Loucy (cell line): ENCODE measurements around the gene TSSC4.

Source experiments
- EZH2phosphoT487 ChIP-seq: fragments of 200-600 bp; IDR thresholded peaks from 2 replicates; pipeline ENCODE4 v1.6.1; 2018; ENCODE audit warnings: antibody characterized with exemption, mild to moderate bottlenecking, moderate library complexity, borderline replicate concordance
- TF ChIP-seq, protein P1 (sequence below): fragments of 200-600 bp; sonication (generic); conservative IDR thresholded peaks from 2 replicates; pipeline ENCODE4 v1.5.1; 2014; ENCODE audit warnings: mild to moderate bottlenecking, antibody characterized with exemption, low read length

DNA sequence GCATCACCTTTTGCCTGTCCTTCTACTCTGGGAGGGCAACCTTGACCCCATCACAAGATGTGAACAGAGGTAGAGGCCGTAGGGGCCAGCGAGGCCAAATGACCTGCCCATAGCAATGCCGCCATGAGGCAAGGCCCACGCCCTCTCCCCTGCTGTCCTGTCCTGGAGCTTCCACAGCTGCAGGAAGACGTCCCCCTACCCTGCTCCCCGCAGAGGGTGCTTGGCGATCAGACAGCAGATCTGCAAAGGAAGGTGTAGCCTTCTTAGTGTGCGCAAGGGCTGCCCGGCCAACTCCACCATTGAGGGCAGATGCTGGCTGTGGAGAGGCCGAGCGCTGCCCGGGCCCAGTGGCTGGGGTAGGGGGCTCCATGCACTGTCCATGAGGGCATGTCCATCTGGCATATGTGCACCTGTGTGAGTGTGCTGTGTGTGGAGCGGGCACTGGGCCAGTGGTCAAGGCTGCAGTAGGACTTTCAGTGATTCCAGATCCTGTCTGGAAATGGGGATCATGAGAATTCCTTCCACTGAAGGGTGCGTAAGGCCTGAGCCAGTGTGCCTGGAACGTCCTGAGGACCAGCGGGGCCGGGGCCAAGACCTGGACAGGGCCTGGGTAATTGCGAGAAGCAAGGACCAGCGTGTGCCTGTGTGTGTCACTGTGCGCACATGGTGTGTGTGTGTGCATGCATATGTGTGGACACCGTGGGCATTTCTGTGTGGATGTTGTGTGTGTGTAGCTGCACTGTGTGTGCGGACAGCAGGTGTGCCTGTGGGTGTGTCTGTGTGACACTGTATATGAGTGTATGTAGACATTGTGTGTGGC, 32.8 kb downstream of the TSSC4 start:
- TF ChIP-seq, protein P1, sequence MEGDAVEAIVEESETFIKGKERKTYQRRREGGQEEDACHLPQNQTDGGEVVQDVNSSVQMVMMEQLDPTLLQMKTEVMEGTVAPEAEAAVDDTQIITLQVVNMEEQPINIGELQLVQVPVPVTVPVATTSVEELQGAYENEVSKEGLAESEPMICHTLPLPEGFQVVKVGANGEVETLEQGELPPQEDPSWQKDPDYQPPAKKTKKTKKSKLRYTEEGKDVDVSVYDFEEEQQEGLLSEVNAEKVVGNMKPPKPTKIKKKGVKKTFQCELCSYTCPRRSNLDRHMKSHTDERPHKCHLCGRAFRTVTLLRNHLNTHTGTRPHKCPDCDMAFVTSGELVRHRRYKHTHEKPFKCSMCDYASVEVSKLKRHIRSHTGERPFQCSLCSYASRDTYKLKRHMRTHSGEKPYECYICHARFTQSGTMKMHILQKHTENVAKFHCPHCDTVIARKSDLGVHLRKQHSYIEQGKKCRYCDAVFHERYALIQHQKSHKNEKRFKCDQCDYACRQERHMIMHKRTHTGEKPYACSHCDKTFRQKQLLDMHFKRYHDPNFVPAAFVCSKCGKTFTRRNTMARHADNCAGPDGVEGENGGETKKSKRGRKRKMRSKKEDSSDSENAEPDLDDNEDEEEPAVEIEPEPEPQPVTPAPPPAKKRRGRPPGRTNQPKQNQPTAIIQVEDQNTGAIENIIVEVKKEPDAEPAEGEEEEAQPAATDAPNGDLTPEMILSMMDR = no peak
- no peak for TF ChIP-seq EZH2phosphoT487
